Measurements from ENCODE around the gene ZBED5.
A peak's percentile ranks its signal among the peaks of the same experiment; 100 is the strongest.

ZBED5 gene

DNA sequence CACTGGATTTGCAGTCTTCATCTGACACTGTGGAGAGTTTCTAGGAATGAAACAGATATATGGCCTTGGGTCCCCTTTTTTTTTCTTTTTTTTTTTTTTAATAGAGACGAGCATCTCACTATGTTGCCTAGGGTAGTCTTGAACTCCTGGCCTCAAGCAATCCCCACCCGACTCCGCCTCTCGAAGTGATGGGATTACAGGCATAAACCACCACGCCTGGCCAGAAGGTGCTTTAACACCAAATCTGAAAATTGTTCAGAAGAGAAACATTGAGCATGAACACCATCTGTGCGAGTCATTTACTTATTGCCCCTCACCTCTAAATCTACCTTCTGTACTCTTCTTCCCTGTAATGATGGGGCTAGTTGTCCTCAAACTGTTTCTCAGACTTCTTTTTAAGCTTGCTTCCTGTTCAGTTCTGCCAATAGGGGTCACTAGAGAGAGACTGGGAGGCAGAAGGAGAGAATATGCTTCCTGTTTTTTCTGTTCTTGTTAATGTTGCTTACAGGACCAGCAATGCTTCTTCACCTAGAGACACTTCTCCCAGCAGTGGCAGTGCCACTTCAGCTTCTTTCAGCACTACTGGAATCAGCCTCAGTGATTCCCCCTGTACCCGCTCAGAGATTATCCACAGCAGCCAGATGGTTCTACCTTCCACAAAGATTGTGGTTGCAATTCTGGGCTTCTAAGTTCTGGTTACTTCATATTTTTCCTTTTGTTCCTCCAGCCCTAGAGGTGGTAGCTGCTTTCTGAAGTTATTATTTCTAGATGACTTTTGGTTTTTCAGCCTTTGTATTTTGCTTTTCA, 20.8 kb upstream of the ZBED5 start:
- DNase-seq (ENCODE audit: low spot score) = peak; percentile 44

DNA sequence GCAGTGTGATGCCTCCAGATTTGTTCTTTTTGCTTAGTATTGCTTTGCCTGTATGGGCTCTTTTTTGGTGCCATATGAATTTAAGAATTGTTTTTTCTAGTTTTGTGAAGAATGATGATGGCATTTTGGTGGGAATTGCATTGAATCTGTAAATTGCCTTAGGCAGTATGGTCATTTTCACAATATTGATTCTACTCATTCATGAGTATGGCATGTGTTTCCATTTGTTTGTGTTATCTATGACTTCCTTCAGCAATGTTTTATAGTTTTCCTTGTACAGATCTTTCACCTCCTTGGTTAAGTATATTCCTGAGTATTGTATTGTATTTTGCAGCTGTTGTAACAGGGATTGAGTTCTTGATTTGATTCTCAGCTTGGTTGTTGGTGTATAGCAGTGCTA, 18.3 kb upstream of the ZBED5 start:
- DNase-seq (ENCODE audit: low spot score) = no peak

DNA sequence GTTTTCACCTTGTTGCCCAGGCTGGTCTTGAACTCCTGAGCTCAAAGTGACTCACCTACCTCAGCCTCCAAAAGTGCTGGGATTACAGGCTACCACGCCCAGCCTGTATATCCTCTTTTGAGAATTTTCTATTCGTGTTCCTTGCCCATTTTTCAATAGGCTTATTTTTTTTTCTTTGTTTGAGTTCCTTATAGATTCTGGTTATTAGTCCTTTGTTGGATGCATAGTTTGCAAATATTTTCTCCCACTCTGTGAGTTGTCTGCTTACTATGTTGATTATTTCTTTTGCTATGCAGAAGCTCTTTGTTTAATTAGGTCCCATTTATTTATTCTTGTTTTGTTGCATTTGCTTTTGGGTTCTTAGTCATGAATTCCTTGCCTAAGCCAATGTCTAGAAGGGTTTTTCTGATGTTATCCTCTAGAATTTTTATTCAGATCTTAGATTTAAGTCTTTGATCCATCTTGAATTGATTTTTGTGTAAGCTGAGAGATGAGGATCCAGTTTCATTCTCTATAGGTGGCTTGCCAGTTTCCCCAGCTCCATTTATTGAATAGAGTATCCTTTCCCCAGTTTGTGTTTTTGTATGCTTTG, 17.7 kb upstream of the ZBED5 start:
- DNase-seq (ENCODE audit: low spot score) = no peak

DNA sequence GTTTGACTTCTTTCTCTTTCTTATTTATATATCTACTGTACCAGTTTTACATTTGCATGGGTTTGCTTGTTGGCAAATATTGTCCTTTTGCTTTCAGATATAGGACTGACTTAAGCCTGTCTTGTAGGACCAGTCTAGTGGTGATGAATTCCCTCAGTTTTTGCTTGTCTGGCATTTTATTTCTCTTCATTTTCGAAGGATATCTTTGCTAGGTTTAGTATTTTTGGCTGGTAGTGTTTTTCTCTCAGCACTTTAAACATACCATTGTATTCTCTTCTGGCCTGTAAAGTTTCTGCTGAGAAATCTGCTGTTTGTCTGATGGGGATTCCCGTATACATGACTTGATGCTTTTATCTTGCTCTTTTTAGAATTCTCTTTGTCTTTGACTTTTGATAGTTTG, 14.2 kb upstream of the ZBED5 start:
- no peak for DNase-seq (ENCODE audit: low spot score)

DNA sequence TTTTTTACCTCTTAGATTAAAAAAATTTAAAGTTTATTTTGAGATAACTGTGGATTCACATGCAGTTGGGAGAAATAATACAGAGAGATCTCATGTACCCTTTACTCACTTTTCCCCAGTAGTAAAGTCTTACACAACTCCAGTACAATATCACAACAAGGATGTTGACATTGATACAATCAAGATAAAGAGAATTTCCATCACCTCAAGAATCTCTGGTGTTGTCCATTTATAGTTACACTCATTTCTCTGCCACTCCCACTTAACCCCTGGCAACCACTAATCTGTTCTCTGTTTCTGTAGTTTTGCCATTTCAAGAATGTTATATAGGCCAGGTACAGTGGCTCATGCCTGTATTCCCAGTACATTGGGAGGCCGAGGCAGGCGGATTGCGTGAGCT, 10.5 kb upstream of the ZBED5 start:
- no peak for DNase-seq (ENCODE audit: low spot score)

DNA sequence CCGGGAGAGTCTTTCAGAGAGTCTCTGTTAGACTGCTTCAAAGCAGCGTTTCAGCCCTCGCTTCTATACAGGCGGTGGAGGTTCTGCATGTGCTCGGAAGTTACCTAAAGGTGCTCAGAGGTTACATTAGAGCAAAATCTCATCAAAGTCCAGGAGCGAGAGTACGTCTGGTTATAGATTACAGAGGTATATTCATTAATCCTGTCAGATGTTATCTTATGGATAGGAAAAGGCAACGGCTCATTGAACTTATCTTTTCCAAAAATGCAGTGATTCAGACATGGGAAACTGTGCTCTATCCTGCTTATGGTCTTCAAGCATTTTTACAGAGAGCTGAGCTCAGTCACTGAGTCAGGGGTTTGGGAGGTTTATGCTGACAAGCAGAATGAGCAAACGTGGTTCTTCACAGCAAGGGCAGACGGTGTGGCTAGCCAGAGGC, 9.1 kb upstream of the ZBED5 start:
- DNase-seq (ENCODE audit: low spot score) = peak; percentile 10

DNA sequence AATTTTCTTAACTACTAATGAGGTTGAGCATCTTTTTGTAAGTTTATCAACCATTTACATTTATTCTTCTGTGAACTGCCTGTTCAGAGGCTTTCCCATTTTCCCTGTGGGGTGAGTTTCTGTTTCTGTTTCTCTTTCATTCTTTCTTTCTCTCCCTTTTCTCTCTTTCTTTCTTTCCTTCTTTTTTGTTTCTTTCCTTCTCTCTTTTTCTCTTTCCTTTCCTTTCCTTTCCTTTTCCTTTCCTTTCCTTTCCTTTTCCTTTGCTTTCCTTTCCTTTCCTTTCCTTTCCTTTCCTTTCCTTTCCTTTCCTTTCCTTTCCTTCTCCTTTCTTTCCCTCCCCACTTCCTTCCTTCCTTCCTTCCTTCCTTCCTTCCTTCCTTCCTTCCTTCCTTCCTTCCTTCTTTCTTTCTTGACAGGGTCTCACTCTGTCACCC, 8.0 kb upstream of the ZBED5 start:
- DNase-seq (ENCODE audit: low spot score) = no peak

DNA sequence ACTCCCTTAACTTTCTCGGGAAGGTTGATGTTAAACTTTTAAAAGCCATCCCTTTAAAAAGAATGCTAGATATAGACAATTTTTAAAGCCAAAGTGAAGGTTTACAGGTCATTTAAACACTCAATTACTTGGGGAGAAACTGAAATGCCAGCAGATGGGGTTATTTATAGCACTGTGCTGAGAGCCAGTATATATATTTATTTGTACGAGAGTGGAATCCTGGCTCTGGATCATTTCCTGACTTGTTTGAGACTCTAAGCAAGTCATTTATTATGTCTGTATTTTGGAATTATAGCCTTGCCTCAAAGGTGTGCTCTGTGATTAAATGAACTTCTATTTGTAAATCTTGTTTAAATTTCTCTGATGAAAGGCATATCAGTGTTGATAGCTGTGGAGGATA, 6.8 kb upstream of the ZBED5 start:
- DNase-seq (ENCODE audit: low spot score) = no peak

DNA sequence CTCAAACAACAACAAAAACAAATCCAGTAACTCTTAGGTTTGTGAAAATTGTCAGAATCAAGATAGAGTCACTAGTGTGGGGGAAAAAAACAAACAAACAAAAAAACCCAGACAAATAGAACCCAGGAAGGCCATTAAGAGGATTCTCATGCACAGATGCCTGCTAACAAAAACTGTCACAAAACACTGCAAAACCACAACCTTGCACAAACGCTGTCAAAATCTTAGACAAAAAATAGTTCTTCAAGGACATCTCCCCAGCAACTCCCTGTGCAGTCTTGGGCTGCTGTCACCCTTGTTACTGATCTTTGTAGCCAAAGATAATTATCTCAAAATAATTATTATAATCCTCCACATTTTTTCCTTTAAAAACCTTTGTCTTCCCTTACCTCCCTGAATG, 4.6 kb upstream of the ZBED5 start:
- no peak for DNase-seq (ENCODE audit: low spot score)

DNA sequence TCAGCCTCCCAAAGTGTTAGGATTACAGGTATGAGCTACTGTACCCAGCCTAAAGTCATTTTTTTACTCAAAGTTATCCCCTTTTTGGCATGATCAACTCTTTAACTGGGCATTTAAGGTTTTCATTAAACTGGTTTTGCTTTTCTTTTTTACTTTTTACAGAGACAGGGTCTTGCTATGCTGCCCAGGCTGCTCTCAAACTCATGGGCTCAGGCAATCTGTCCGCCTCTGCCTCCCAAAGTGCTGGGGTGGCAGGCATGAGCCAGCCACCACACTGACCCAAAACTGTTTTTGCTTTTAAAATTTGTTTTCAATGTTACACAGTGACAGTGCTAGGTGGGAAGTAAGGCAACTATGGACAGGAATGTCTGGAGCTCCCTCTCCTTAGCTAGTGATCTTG, 3.9 kb upstream of the ZBED5 start:
- DNase-seq (ENCODE audit: low spot score) = no peak

DNA sequence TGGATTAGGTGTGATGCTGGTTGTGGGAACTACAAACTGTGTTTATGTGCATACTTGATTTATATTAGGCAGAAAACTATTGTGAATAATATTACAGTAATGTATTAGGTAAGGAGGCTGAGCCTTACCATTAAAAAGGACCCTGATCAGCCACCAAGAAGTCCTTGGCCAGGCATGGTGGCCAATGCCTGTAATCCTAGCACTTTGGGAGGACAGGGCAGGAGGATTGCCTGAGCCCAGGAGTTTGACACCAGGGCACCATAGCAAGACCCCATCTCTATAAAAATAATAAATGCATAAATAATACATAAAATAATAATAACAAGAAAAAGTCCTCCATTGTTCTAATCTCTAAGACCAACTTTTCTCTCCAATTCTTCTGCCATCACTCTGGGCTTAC, 3.2 kb upstream of the ZBED5 start:
- DNase-seq (ENCODE audit: low spot score) = no peak

DNA sequence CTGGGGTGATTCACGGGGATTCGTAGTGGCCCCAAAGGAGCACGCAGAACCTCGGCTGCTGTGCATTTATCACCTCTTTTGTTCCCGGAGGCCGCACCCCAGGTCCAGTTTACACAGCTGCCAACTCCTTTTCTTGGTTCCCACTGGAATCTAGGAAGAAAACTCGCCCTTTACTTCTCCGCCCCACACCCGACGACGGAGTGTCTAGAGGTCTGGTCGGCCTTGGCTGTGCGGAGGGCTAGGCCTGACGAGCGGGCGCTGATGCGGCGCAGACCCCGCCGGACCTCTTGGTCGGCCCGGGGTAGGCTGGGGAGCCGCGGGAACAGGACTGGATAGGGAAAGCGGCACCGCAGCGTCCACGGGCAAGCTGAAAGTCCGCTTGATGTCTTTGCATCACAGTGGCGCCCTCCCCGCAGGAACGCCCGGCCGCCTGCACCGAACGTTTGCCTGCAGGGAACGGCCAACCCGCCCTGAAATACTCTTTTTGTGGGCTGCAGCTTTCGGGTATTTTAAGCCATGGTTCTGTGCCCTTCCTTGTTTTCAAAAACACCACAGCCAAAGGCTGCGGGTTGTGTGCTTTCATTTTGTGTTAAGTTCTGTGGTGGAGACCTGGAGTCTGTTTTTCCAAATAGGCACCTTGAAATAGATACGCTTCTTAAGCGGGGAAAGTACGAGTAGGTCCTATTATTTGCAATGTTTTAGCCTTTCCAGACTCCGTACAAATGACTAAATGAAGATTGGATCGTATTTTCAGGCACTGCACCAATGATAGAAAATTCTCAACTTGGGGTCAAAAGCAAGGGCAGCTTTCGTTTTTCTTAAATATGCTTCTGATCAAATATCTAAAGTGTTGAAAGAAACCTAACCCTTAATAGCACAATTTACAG, 829 bp upstream of the ZBED5 start:
- peak; percentile 33 for DNase-seq (ENCODE audit: low spot score)

DNA sequence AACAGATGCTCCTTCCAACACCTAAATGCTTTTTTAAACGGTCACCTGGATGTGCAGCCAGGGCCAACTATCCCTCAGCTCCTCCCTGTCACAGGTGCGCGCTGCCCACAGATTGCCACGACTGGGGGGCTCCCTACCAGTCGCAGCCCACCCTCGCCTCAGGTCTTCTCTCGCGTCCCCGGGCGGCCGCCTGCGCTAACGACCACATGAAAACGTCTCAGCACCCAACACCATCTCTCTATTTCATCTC, 469 bp downstream of the ZBED5 start:
- no peak for DNase-seq (ENCODE audit: low spot score)

DNA sequence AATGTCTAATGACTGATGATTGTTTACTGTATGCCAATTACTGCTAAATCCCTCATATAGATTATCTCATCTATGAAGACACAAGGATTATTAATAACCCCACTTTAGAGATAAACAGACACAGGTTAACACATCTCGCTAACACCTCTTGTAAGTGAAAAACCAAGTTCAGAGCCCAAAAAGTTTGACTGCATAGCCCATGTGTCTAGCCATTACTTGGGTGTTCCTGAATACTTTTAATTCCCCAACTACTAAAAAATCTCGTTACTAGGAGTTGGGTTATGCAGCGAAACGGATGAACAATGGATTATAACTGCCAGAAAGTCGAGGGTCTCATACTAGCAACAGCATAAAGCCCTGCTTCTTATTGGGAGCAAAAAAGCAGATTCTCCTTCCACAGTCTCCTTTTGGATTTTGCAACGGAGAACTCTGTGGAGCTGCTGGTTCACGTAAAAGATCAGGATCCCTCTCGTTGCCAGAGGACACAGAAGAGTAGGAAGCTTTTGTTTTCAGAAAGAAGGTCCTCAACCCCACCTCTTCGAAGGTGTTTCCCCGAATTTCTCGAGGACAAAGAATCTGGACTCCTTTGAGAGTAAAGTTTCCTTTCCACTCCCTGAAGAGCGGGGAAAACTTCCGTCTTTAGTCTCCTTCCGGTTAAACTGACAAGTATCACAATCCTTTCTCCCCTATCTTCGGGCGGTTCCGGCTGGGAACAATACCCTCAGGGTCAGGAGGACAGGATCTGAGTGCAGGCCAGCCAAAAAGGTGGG, 979 bp downstream of the ZBED5 start:
- peak; percentile 21 for DNase-seq (ENCODE audit: low spot score)

DNA sequence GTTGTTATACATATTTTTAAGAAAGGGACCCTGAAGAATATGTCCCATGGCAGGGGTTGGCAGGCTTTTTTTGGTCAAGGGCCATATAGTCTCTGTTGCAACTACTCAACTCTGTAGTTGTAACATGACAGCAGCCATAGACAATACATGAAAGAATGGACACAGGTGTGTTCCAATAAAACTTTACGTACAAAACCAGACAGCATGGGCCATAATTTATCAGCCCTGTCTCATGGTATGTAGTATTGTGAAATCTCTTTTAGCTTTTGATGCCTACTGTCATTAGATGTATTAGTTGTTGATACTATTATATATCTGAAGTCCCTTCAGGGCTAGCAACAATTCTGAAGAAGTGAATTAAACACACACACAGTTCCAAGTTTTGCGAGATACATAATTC, 2.6 kb downstream of the ZBED5 start:
- no peak for DNase-seq (ENCODE audit: low spot score)

DNA sequence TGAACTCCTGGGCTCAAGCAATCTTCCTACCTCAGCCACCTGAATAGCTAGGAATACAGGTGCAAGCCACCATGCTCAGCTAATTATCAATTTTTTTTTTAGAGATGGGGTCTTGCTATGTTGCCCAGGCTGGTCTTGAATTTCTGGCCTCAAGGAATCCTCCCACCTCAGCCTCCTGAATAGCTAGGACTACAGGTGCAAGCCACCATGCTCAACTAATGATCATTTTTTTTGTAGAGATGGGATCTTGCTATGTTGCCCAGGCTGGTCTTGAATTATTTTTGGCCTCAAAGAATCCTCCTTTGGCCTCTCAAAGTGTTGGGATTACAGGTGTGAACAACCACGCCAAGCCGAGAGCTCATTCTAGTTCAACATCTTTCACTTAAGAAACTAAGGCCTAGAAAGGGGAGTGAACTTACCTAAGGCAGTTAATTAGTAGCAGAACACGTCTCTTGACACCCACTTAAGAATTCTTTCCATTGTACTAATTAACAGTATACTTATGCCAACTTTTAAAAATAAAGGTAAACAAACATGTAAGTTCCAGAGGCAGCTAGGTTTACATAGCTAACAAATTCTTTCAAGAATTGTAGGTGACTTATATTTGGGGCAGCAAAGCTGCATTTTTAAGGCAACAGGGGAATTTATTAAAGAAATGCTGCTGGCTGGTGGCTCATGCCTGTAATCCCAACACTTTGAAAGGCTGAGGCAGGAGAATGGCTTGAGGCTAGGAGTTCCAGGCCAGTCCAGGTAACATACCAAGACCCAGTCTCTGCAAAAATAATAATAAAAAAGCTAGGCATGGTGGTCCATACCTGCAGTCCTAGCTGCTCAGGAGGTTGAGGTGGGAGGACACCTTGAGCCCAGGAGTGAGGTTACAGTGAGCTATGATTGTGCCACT, 9.6 kb downstream of the ZBED5 start:
- no peak for DNase-seq (ENCODE audit: low spot score)

DNA sequence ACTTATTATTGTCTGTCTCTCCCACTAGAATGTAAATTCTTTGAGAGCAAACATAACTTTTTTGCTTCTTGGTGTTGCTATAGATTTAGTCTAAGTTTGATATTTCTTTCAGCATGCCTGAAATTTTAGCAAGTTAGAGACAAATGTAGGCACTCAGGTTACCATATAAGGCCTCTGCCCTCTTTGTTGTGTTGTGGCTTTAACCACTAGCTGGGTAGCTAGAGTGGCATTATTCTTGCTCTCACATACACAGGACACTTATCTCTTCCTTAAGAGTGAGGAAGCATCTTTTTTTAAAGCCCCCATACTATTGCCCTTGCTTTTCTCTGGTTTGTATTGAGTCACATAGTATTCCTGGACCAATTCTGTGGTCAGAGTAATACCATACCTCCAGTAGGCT, 11.2 kb downstream of the ZBED5 start:
- DNase-seq (ENCODE audit: low spot score) = no peak

DNA sequence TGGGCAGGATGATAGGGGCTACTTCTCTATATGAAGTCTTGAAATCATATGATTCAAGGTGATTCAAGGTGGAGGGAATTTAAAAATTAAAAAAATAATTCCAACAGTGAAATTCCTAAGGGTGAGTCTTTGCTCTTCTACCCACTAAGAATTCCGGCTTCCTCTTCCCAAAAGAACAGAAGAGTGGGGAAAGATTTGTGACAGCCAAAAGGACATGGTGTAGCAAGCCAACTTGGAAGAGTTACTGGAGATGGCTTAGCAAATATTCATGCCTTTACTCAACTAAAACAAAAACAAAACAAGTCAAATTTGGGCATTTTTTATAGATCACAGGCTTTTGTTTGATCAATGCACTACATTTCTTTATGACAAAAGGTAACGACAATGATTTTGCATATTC, 12.3 kb downstream of the ZBED5 start:
- DNase-seq (ENCODE audit: low spot score) = no peak

DNA sequence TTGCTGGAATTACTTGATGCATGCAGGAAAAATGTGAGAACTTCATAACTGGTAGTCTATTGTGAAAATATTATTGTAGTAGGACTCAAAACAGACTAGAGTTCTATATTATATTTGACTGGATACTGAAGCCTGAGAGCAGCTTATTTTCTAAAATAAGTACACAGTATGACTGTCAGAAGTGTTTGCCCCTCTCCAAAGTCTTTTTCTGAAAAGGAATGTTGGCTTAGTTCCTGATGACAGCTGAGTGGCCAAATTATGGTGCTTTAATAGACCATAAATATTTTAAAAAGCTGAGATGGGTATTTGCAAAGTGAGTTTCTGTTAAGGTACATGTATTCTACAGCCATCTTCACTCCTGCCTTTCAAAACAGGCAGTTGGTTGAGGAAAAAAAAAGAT, 13.1 kb downstream of the ZBED5 start:
- no peak for DNase-seq (ENCODE audit: low spot score)

DNA sequence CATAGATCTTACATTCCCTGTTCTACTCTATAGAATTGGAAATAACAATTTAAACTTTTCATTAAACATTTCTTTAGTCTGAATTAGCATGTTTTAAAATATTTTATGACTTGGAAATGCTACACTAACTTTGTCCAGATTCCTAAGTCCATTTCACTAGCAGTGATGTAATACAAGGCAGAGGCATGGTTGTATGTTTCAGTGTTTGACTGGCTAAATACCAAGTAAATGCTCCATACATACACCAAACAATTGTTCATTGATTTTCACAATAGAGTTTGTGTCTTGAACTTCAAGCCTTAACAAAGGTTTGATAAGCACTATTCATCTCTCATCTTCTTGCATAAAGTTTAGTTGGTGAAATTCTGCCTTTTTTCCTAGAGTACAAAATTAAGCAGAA, 13.5 kb downstream of the ZBED5 start:
- no peak for DNase-seq (ENCODE audit: low spot score)

DNA sequence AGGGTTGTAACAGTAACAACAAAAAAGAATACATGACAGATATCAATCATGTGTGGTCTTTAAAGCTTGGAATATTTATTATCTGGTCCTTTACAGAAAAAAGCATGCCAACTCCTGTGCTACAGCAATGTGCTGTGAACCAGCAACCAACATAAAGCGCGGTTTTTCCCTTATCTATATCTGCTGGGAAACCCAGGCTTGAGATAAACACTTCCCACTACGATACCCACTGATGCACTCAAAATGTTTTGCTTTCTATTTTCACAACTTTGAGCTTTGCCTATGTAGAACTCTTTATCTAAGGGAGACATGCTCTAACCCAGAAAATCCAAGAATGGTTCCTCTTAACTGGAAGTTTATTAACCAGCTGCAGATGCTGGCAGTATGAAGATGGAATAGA, 19.0 kb downstream of the ZBED5 start:
- no peak for DNase-seq (ENCODE audit: low spot score)

Measured in hepatic stellate cell (primary cell).